Measurements from ENCODE around the gene PTPRC.

The PTPRC gene

DNA sequence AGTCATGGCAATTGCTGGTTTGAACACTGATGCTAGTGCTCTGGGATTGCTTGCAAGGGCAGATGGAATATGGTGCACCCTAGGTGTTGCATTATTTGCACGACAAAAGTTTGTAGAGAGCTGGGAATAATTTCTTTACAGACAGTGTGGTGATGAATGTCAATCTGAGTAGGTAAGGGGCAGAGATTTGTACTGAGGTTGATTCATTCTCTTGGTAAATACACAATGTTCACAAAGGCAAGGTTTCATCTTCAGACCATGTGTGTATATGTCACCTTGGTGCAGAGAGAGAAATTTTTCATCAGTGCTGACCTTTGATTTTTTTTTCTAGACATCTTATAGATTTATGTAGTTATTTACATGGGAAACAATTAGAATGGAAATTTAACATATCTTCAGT, 5.0 kb downstream of the PTPRC start:
- Histone ChIP-seq H3K9me3 (no peaks in the 10 kb centered on the region), H3K4me1 (peaks cover 1% of the 10 kb centered on the region), H3K36me3 (replicated peaks) (no peaks in the 10 kb centered on the region), H3K27me3 (ENCODE audit: low read depth) (no peaks in the 10 kb centered on the region), H3K4me3 (no peak overlapping the region)
- DNase-seq (ENCODE audit: low spot score in 2 of 2): no peak
- in situ Hi-C loops (cut with MboI; ENCODE audit: low sequenced_read_pairs): no loop called here

DNA sequence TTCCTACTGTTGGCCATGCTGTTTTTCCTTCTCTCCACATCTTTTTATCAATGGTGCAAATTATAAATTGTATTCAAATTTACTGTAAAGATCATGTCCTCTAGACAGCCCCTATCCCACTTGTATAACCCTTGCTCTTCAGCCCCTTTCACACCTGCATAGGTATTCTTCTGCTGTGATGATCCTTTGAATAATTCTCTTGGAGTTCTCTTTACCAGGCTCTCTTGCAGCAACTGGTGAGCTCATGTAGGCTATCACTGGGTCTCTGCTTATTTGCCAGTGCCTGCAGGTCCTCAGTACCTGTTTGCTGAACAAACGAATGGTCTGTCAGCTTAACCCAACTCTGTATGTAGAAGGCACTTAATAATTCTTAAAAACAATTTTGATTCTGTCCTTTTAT, 8.2 kb downstream of the PTPRC start:
- in situ Hi-C loops (cut with MboI; ENCODE audit: low sequenced_read_pairs): no loop called here
- H3K4me3 ChIP-seq: no peak overlapping the region

DNA sequence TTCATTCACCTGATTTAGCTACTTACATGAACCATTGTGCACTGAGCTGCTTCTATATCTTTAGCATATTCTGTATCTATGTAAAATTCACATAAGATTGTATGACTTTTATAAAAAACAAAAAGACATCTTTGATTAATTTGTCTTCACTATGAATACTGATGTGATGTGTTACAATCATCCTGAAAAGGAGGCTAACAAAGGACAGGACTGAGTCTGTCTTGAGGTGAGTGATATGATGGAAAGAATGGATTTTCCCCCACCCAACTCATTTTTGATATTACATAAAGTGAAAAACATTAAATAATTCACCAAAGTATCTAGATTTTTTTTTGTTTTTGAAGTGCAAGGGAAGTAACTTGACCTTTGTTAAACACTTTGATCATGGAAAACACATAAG, 9.8 kb downstream of the PTPRC start:
- Histone ChIP-seq H3K9me3 (no peaks in the 10 kb centered on the region), H3K4me3 (no peak overlapping the region), H3K36me3 (replicated peaks) (no peaks in the 10 kb centered on the region), H3K27me3 (ENCODE audit: low read depth) (no peaks in the 10 kb centered on the region), H3K4me1 (peaks cover 15% of the 10 kb centered on the region)
- DNase-seq (ENCODE audit: low spot score in 2 of 2): no peak
- in situ Hi-C loops (cut with MboI; ENCODE audit: low sequenced_read_pairs): no loop called here

More for the DNA sequence above, 8.2 kb downstream of the PTPRC start:
- no peak for DNase-seq (ENCODE audit: low spot score in 2 of 2)
- no peaks in the 10 kb centered on the region for H3K27me3 ChIP-seq (ENCODE audit: low read depth)
- no peaks in the 10 kb centered on the region for H3K9me3 ChIP-seq
- H3K36me3 ChIP-seq (replicated peaks): no peaks in the 10 kb centered on the region
- H3K4me1 ChIP-seq: peaks cover 6% of the 10 kb centered on the region; the same call in 1 of the 2 replicates

DNA sequence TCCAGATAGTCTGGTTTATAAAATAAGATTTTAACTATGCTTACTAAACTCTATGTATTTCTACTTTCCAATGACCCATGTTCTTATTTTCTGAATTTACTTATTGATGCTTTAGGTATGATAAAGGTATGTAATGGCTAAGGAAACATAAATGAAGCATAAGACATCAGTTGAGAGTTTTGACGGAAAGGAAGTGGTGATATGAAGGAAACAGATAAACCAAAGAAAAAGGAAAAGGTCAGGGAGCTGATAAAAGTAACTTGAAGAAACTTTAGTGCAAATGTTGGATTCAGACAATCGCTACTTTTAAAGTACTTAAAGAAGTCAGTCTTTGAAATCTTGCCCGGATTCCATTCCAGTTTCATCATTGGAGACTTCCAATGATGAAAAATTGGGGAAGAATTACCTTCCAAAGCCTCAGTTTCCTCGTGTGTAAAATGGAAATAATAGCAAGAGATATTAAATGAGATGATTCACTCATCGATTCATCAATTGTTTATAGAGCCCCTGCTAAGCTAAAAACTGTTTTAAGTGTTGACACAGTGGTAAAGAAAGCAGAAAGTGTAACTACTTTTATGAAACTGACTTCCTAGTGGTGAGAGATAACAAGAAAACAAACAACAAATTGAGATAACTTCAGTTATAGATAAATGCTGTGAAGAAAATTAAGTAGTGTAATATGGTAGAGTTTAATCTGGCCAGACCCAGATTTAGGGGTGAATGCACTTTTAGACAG, 10.6 kb downstream of the PTPRC start:
- DNase-seq (ENCODE audit: low spot score in 2 of 2): no peak
- Histone ChIP-seq H3K36me3 (replicated peaks) (no peaks in the 10 kb centered on the region), H3K4me1 (peaks cover 15% of the 10 kb centered on the region), H3K4me3 (no peak overlapping the region), H3K9me3 (no peaks in the 10 kb centered on the region), H3K27me3 (ENCODE audit: low read depth) (no peaks in the 10 kb centered on the region)
- in situ Hi-C loops (cut with MboI; ENCODE audit: low sequenced_read_pairs): no loop called here

DNA sequence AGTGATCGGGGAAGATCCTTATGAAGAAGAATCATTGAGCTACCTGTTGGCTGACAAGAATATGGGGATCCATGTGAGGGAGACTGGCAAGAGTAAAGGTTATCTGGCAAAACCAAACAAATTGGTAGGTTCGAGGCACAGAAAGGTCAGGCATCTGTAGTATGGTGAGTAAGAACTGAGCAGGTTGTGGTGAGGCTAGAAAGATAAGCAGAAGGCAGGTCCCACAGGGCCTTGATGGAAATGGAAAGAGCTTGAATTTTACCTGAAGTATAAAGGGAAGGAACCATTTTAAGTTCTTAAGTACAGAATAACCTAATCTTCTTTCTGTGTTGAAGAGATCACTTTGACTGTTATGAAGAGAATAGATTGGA, 11.1 kb downstream of the PTPRC start:
- H3K9me3 ChIP-seq: no peaks in the 10 kb centered on the region
- DNase-seq (ENCODE audit: low spot score in 2 of 2): no peak
- H3K36me3 ChIP-seq (replicated peaks): no peaks in the 10 kb centered on the region
- H3K4me3 ChIP-seq: no peak overlapping the region
- no peaks in the 10 kb centered on the region for H3K27me3 ChIP-seq (ENCODE audit: low read depth)
- in situ Hi-C loops (cut with MboI; ENCODE audit: low sequenced_read_pairs): no loop called here
- peaks cover 15% of the 10 kb centered on the region for H3K4me1 ChIP-seq

DNA sequence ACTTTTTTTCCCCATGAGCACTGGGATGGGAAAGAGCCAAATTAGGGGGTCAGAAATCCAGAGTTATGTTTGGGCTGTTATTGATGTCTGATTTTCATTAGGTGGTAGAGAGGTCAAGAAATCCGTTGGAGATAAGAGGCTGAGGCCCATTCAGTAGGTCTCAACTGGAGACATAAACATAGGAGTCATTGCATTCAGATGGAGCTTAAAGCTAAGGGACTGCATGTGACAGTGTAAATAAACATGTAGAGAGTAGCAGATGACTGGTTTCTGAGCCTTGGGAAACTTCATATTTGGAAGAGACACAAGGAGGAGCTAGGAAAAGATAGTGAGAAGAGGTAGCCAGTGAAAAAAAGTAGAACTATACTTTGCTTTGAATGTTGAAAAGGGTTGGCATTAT, 11.7 kb downstream of the PTPRC start:
- H3K9me3 ChIP-seq: no peaks in the 10 kb centered on the region
- no peaks in the 10 kb centered on the region for H3K27me3 ChIP-seq (ENCODE audit: low read depth)
- H3K36me3 ChIP-seq (replicated peaks): no peaks in the 10 kb centered on the region
- H3K4me3 ChIP-seq: no peak overlapping the region
- in situ Hi-C loops (cut with MboI; ENCODE audit: low sequenced_read_pairs): no loop called here
- no peak for DNase-seq (ENCODE audit: low spot score in 2 of 2)
- H3K4me1 ChIP-seq: peaks cover 19% of the 10 kb centered on the region

DNA sequence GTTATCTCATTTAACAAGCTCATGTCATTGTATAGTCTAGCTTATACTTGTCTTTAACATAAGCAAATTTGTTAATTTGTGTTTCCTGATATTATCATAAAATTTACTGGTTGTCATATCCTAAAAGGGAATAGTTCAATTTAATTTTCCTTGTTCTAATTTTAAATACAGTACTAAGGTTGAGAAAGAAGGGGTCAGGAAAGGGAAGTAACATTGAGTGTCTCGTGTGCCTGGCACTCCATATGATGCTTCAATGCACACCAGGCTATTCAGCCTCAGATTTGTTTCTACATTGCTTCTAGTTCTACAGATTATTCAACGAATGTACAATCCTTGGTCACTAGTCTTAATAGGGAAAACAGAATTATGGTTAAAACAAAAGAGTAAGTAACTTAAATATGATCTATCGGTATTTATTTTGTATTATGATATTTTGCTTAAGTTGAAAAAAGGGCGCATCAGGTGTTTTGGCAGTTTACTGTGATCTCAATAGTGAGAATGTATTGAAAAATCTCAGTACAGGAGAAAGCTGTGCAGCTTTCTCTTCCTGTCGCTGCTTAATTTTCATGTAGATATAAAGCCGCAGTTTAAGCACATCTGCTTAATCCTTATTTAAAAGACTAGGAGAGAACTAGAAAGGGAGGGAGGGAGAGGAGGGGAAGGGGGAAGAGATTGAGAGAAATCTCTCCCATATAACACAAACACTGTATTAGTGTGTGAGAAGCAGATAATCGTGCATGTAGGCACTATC, 13.0 kb downstream of the PTPRC start:
- Histone ChIP-seq H3K9me3 (no peaks in the 10 kb centered on the region), H3K4me1 (peaks cover 19% of the 10 kb centered on the region), H3K4me3 (no peak overlapping the region), H3K27me3 (ENCODE audit: low read depth) (no peaks in the 10 kb centered on the region), H3K36me3 (replicated peaks) (no peaks in the 10 kb centered on the region)
- peak; percentile 31 to 88 for DNase-seq (ENCODE audit: low spot score in 2 of 2)
- in situ Hi-C loops (cut with MboI; ENCODE audit: low sequenced_read_pairs): no loop called here

DNA sequence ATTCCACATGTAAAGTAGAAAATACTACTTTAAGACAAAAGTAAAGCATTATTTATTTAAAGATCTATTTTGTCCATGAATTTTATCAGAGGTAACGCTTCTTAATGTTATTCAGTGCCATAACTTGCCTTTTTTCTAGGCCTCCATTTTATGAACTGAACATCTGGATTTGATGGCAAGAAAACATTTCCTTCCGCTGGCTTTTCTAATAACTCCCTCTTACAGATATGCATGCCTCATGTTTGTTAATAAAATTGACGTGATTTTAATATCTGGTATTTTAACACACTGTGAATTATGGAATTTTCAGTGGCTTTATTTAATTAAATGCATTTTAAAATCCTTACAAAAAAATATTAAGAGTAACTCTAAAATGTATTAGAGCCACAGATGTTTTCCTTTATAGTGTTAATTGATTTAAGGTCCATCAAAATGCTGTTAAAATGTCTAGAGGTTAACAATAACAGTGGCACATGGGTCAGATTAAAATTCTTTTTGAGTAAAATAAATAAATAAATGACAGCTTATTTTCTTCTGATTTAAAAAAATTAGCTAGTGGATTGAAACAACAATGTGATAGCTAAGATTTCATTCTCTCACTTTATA, 15.1 kb downstream of the PTPRC start:
- Histone ChIP-seq H3K36me3 (replicated peaks) (no peaks in the 10 kb centered on the region), H3K27me3 (ENCODE audit: low read depth) (no peaks in the 10 kb centered on the region), H3K9me3 (no peaks in the 10 kb centered on the region), H3K4me1 (peaks cover 19% of the 10 kb centered on the region), H3K4me3 (no peak overlapping the region)
- in situ Hi-C loops (cut with MboI; ENCODE audit: low sequenced_read_pairs): no loop called here
- no peak for DNase-seq (ENCODE audit: low spot score in 2 of 2)

DNA sequence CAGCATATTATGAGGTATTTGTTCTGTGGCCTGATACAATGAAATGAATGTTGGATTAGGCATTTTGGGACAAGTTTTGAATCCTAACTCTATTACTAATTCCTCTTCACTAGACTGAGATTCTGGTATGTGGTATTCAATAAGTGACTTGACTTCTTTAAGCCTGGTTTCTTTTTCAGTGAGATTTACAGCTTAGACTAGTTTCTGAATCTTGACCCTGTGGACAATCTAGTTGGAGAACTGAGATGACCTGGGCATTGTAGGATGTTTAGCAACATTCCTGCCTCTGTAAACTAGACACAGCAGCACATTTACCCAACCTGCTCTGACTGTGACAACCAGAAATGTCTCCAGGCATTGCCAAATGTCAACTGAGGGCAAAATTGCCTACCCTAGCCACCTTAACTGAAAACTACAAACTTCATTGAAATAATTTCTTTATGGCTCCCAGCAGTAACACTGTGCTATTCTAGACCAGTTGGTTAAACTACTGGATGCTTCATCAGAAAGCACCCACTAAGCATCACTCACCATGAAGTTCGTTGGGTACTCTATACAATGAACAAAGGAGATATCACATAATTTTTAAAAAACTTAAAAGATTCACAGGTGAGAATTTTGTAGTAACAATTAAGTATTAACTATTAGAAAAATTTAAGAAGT, 16.8 kb downstream of the PTPRC start:
- Histone ChIP-seq H3K36me3 (replicated peaks) (no peaks in the 10 kb centered on the region), H3K9me3 (no peaks in the 10 kb centered on the region), H3K4me3 (no peak overlapping the region), H3K4me1 (peaks cover 19% of the 10 kb centered on the region), H3K27me3 (ENCODE audit: low read depth) (no peaks in the 10 kb centered on the region)
- no peak for DNase-seq (ENCODE audit: low spot score in 2 of 2)
- in situ Hi-C loops (cut with MboI; ENCODE audit: low sequenced_read_pairs): no loop called here

DNA sequence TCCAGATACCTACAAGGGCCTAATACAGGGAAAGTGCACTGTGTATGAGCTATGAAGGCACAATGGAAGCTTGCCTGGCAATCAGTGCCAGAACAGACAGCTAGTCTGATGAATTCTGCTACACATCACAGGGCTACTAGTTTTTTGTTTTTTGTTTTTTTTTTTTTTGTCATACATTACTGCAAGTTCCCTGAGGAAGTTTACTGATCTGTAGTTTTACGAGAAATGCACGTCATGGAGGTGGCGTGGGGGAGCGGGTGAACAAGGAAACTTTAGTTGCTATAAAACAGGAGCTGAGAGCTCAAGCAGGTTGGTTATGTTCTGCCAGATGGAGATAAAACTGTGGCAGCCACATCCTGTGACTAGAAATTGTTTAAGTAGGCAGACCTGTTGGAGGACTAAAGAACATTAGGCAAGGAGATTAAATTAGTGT, 17.7 kb downstream of the PTPRC start:
- Histone ChIP-seq H3K9me3 (no peaks in the 10 kb centered on the region), H3K4me3 (no peak overlapping the region), H3K4me1 (peaks cover 17% of the 10 kb centered on the region), H3K36me3 (replicated peaks) (no peaks in the 10 kb centered on the region), H3K27me3 (ENCODE audit: low read depth) (no peaks in the 10 kb centered on the region)
- no peak for DNase-seq (ENCODE audit: low spot score in 2 of 2)
- in situ Hi-C loops (cut with MboI; ENCODE audit: low sequenced_read_pairs): no loop called here

DNA sequence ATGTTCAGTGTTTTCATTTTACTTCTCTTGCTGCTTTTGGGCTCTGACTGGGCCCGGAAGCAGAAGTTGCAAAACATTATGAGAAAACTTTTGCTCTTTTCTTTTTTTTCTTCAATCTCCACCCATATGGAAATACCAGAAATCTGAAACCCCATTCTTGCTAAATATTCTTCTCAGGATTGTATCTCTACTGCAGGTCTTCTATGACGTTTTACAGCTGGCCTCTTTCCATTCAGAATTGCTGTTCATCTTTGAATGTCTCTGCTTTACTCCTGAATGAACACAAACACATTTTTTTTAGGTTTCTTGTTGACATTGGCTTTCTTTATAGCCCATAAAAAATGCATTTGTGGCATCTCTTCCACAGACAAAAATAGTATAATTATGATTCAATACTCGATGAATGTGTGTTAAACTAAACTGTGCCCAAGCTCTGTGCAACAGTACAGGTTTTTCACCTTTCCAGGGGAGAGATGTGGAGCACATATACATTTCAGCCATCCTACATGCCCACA, 18.8 kb downstream of the PTPRC start:
- DNase-seq (ENCODE audit: low spot score in 2 of 2): no peak
- Histone ChIP-seq H3K9me3 (no peaks in the 10 kb centered on the region), H3K4me3 (no peak overlapping the region), H3K27me3 (ENCODE audit: low read depth) (no peaks in the 10 kb centered on the region), H3K4me1 (peaks cover 8% of the 10 kb centered on the region; the same call in 1 of the 2 replicates), H3K36me3 (replicated peaks) (no peaks in the 10 kb centered on the region)
- in situ Hi-C loops (cut with MboI; ENCODE audit: low sequenced_read_pairs): no loop called here

DNA sequence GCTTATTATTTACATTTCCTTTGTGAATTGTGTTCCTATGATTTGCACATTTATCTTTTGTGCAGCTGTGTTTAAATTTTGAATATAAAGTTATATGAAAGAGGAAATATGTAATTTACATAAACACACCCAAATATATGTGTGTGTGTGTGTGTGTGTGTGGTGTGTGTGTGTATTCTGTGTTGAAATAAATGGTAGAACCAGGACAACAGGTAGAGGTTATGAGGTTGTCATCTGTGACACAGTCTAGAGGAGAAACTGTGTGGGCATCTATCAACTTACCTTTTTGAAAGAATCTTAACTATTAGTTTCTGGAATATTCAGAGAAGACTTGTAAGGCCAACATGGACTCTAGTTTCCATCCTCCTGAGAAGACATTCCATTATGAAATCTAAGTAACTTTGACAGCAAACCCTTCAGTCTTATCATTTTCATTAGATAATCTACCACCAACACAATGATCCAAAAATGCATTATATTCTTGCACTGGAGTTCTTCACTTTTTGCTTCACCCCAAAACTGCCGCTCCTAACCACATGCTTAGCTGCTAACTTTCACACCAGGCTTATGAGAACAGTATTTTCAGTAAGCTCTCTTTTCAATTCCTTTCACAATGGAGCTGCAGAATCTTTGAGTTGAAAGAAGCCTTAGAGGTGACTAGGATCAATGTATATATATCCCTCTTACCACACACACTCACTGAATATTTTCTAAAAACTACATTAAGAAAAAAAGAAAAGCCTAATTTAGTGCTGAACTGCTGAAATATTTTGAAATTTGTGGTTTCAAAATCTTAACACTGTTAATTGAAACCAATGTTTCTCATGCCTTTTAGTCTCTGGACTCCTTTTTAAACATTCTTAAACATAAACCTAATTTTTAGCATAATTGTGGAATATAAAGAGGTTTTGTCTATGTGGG, 21.8 kb downstream of the PTPRC start:
- no peaks in the 10 kb centered on the region for H3K36me3 ChIP-seq (replicated peaks)
- no peaks in the 10 kb centered on the region for H3K27me3 ChIP-seq (ENCODE audit: low read depth)
- no peak for DNase-seq (ENCODE audit: low spot score in 2 of 2)
- no peak overlapping the region for H3K4me3 ChIP-seq
- in situ Hi-C loops (cut with MboI; ENCODE audit: low sequenced_read_pairs): no loop called here
- H3K4me1 ChIP-seq: no peaks in the 10 kb centered on the region
- H3K9me3 ChIP-seq: no peaks in the 10 kb centered on the region

DNA sequence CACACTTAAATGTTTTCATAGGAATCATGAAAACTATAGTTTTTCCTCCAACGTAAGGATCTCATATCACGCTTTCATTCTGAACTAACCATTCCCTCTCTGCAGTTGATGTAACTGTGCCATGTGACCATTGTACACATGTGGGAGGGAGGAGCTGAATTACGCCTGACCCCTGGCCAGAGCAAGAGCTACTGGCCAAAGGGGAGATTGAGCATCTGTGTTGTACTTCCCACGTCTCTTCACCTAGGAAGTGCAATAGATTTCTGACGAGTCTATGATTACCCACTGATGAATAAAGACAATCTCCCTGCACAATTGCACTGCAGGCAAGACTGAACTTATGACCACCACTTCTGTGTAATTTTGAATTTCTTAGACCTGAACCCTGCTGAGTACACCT, 24.0 kb downstream of the PTPRC start:
- H3K27me3 ChIP-seq (ENCODE audit: low read depth): no peaks in the 10 kb centered on the region
- H3K36me3 ChIP-seq (replicated peaks): no peaks in the 10 kb centered on the region
- no peaks in the 10 kb centered on the region for H3K4me1 ChIP-seq
- H3K9me3 ChIP-seq: no peaks in the 10 kb centered on the region
- in situ Hi-C loops (cut with MboI; ENCODE audit: low sequenced_read_pairs): no loop called here
- H3K4me3 ChIP-seq: no peak overlapping the region
- DNase-seq (ENCODE audit: low spot score in 2 of 2): no peak
